ENCODE data around the gene BLOC1S1.

- TF ChIP-seq CTCF (IDR thresholded peaks at IDR 0.05) (no peak), POLR2A (IDR thresholded peaks at IDR 0.05) (no peak)
These were observed 15.4 kb upstream of the BLOC1S1 start for GRCh38 chr12:55700255-55701018.

All from breast epithelium (tissue), 3 donors.